Measurements from ENCODE around the gene ACSF3.
"Not testable (repeated sequence)": the region's sequence is repeated elsewhere in the genome, so short reads cannot be mapped to it uniquely, and the experiment has no call there.

ACSF3 gene

DNA sequence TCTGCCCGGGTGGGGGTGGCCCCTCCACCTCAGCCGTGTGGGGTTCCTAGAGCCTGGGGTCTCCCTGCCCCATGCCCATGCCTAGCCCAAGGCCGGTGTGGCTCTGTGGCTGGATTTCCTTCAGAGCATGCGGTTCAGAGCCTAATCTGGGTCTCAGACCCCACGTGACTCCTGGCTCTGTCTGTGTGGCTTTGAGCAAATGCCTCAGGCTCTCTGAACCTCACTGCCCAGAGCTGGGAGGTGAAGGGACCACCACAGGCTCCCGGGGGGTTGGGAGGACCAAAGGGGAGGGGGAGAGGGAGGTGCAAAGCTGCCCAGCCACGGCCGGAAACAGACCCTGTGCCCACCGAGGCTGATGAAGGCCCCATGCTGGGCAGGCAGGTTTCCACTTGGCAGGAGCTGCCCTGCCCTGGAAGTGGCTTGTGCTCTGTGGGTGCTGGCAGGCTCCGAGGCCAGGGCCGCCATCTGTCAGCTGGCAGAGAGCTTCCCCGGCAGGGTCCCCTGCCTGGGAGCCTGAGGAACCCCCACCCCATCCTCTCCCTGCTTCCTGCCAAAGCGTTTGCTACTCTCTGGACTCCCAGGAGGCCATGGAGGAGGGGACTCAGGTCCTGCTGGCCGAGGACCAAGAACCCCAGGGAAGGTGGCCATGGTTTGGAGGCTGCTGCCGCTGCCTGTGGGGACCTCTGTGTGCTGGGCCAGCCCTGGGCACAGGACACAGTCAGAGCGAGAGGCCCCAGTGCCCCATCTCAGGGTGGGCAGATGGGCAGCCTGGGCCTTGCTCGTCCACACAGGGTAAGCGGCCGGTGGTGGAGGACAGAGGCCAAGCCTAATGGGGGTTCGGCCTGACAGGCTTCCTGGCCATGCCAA, 81.9 kb downstream of the ACSF3 start:
- DNase-seq (ENCODE audit: low read depth) = no peak

GRCh38 chr16:89176147-89176690, 82.6 kb downstream of the ACSF3 start:
- DNase-seq (ENCODE audit: low read depth) = no peak

DNA sequence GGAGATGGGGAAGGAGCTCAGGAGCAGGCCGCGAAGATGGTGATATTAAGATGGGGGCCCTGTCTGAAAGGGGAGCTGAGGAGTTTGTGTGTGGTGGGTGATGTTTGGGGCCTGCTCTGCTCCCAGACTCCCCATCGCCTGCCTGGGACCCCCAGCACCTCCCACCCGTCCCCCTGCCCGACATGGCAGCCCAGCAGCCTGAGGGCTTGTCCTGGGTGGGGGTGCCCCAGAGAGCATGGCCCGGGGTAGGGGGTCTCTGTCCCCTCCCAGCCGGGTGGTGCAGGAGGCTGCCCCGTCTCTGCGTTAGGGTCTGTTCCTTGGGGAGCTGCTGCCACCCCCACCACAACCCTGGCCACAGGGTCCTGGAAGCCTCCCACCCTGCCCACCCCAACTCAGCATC, 83.1 kb downstream of the ACSF3 start:
- no peak for DNase-seq (ENCODE audit: low read depth)

GRCh38 chr16:89177501-89177900, 83.8 kb downstream of the ACSF3 start:
- no peak for DNase-seq (ENCODE audit: low read depth)

- DNase-seq (ENCODE audit: low read depth) = no peak
These were observed 84.9 kb downstream of the ACSF3 start for GRCh38 chr16:89178453-89179147.

DNA sequence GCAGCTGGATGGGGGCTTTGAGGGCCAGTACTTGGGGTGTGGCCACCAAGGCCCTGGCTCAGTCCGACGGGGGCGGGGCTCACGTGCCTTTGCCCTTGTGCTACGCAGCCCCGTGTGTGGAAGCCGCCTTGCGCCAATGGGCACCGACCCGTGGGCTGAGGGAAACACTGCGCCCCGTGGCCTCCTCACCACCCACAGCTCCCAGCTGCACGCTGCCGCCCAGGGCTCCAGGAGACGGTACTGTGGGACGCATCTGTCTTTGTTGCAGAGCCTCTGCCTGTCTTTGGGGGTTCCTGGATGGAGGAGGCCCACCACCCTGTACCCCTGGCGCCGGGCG, 85.5 kb downstream of the ACSF3 start:
- no peak for DNase-seq (ENCODE audit: low read depth)

GRCh38 chr16:89179656-89180315, 86.1 kb downstream of the ACSF3 start:
- no peak for DNase-seq (ENCODE audit: low read depth)

GRCh38 chr16:89183463-89183862, 89.8 kb downstream of the ACSF3 start:
- DNase-seq (ENCODE audit: low read depth) = no peak

DNA sequence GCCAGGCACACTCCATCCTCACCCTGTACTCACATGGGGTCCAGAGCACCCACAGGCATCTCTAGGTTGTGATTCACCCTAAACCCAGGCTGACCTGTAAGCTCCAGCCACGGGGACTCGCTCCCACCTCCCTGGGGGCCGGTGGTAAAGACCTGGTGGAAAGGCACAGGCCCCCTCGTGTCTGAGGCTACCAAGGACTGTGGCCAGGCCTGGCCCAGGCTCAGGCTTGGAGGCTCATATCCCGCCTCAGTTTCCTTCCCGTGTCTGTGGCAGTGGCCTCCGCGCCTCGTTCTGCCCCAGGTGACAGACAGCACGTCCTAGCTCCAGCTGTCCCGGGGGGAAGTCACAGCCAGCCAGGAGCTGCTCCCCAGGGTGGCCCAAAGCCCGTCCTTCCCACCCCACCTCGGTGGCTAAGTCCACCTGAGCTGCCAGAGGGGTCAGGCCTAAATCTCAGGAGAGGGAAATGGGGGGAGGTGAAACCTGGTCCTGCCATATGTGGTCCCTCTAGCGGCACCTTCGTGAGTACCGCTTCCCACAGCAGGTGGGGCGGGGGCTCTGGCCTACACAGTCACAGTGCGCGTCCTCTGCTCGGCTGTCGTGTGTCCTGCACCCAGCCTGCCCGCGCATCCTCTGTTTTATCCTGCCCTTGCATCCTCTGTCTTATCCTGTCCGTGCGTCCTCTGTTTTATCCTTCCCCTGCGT, 90.5 kb downstream of the ACSF3 start:
- no peak for DNase-seq (ENCODE audit: low read depth)

DNA sequence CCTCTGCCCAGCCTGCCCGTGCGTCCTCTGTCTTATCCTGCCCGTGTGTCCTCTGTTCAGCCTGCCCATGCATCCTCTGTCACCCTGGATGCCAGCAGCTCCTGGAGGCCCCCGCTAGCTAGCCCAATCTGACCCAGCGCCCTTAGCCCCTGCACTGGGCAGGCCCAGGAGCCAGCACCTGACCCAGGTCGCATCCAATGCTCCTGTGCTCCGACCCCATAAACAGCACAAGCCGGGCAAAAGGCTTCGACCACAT, 91.0 kb downstream of the ACSF3 start:
- no peak for DNase-seq (ENCODE audit: low read depth)

- DNase-seq (ENCODE audit: low read depth) = no peak
These were observed 91.5 kb downstream of the ACSF3 start for GRCh38 chr16:89184933-89185794.

GRCh38 chr16:89185887-89186592, 92.4 kb downstream of the ACSF3 start:
- not testable (repeated sequence) for DNase-seq (ENCODE audit: low read depth)

GRCh38 chr16:89186593-89187031, 93.0 kb downstream of the ACSF3 start:
- DNase-seq (ENCODE audit: low read depth) = not testable (repeated sequence)

DNA sequence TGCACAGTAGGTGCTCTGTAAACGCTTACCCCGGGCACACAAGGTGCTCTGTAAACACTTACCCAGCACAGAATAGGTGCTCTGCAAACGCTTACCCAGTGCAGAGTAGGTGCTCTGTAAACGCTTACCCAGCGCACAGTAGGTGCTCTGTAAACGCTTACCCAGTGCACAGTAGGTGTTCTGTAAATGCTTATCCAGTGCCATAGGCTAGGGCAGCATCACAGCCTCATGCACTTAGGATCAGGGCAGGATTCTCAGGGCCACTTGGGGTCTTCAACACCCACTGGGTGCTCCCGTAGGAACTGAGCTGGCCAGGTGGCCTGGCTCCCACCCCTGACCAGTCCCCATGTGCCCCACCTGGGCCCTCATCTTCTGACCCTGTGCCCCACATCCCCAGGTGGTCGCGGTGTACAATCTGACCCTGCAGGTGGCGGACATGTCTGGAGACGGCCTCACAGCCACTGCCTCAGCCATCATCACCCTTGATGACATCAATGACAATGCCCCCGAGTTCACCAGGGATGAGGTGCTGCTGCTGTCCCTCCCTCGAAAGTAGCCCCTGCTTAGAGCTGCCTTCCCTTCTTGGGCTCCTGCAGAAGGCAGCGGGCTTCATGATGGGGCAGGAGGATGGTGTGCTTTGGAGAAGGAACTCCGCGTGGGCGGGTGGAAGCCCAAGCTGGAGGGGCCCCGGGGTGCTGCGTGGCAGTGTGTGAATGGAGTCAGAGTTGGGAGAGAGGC, 93.5 kb downstream of the ACSF3 start:
- no peak for DNase-seq (ENCODE audit: low read depth)

GRCh38 chr16:89187770-89188392, 94.2 kb downstream of the ACSF3 start:
- no peak for DNase-seq (ENCODE audit: low read depth)

DNA sequence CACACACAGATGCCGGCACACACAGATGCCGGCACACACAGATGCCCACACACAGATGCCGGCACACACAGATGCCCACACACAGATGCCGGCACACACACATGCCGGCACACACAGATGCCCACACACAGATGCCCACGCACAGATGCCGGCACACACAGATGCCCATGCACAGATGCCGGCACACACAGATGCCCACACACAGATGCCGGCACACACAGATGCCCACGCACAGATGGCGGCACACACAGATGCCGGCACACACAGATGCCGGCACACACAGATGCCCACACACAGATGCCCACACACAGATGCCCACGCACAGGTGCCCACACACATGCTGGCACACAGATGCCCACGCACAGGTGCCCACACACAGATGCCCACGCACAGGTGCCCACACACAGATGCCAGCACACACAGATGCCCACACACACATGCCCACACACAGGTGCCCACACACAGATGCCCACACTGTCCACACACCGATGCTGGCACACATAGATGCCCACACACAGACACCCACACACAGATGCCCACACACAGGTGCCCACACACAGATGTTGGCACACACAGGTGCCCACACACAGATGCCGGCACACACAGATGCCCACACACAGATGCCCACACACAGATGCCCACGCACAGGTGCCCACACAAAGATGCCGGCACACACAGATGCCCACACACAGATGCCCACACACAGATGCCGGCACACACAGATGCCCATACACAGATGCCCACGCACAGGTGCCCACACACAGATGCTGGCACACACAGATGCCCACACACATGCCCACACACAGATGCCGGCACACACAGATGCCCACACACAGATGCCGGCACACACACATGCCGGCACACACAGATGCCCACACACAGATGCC, 95.1 kb downstream of the ACSF3 start:
- DNase-seq (ENCODE audit: low read depth) = not testable (repeated sequence)

GRCh38 chr16:89189358-89190025, 95.8 kb downstream of the ACSF3 start:
- no peak for DNase-seq (ENCODE audit: low read depth)

Measured in stimulated activated CD8-positive, alpha-beta memory T cell treated with anti-CD3 and anti-CD28 coated beads, Interleukin-15, amount 100 ng/mL, for 24 hours (primary cell).